Keratinocyte (primary cell): ENCODE results near the gene TSHZ2.

ENCODE experiments used
- CTCF ChIP-seq, 3 experiments: IDR thresholded peaks in 1 of 3; conservative IDR thresholded peaks in 1 of 3; optimal IDR thresholded peaks in 1 of 3; 2 replicates in 2 of 3; 3 replicates in 1 of 3; pipeline versions ENCODE3 to v1.5.1; 2011; ENCODE audit warnings: low read length in 3 of 3, mild to moderate bottlenecking in 3 of 3, moderate library complexity in 2 of 3, control low read depth in 1 of 3, inconsistent platforms in 1 of 3; ENCODE audit not compliant: insufficient read depth in 2 of 3; ENCODE audit errors: extremely low read depth in 1 of 3
- EZH2 ChIP-seq: IDR thresholded peaks from one replicate; pipeline ENCODE4 v1.6.1; 2012; ENCODE audit warnings: inconsistent platforms, mild to moderate bottlenecking, low read length, moderate library complexity

GRCh38 chr20:53360852-53361251, 388.7 kb downstream of the TSHZ2 start:
- TF ChIP-seq CTCF (optimal IDR thresholded peaks at IDR 0.05 in 1 of 3, IDR thresholded peaks at IDR 0.05 in 1 of 3, conservative IDR thresholded peaks at IDR 0.05 in 1 of 3; ENCODE audit: extremely low read depth in 1 of 3, insufficient read depth in 2 of 3, low read length in 3 of 3) (no peak), EZH2 (no peak)
